Testis (tissue), 3 donors: Measurements from ENCODE around the gene LBX2. TPM values are rescaled to one million over a fixed set of nuclear protein-coding genes. Genes with fewer than 3 reads are reported as not detected.

Source experiments
- DNase-seq: peaks from one replicate; pipeline ENCODE4 v3.0.0-alpha.2; 2019
- H3K27ac ChIP-seq, 2 donors: fragments of 200-600 bp; sonication (generic); one replicate each; pipeline ENCODE4 v1.5.1; 2019
- H3K27me3 ChIP-seq: fragments of 200-600 bp; sonication (generic); one replicate; pipeline ENCODE4 v1.5.1; 2019
- H3K36me3 ChIP-seq: fragments of 200-600 bp; sonication (generic); one replicate; pipeline ENCODE4 v1.5.1; 2017; ENCODE audit warnings: low read depth; ENCODE audit errors: missing control alignments
- H3K4me1 ChIP-seq: fragments of 200-600 bp; sonication (generic); one replicate; pipeline ENCODE4 v1.5.1; 2019
- H3K4me3 ChIP-seq, 2 donors: fragments of 200-600 bp; sonication (generic); one replicate each; pipeline ENCODE4 v1.5.1; 2017 to 2019
- H3K9me3 ChIP-seq: fragments of 200-600 bp; sonication (generic); one replicate; pipeline ENCODE4 v1.5.1; 2017
- CTCF ChIP-seq, 3 experiments: fragments of 450-650 bp in 2 of 3; fragments of 200-600 bp in 1 of 3; sonication (generic) in 1 of 3; IDR thresholded peaks; one replicate each; pipeline ENCODE4 v1.5.1; 2016 to 2019; ENCODE audit warnings: antibody characterized with exemption in 3 of 3, mild to moderate bottlenecking in 2 of 3, moderate library complexity in 1 of 3
- POLR2A ChIP-seq: fragments of 450-650 bp; IDR thresholded peaks from one replicate; pipeline ENCODE4 v1.6.1; 2017; ENCODE audit warnings: antibody characterized with exemption, mild to moderate bottlenecking, moderate library complexity
- WGBS, 2 donors: methylation state at CpG; one replicate each; pipeline ENCODE4 v1.1.5; 2018; 5-methylcytosine and 5-hydroxymethylcytosine counted together
- intact Hi-C: fragments of 100-400 bp; cut with DNase I; formaldehyde crosslinking; loops from one replicate; pipeline ENCODE4 v1.15.1; 2023; ENCODE audit warnings: low total_unique reads
- polyA plus RNA-seq: library from polyadenylated mRNA; stranded (reverse); fragments of 350-450 nt; fragmentation: Illumina TruSeq; extraction: RNeasy Lipid Tissue Mini Kit (QIAGEN cat#74804); gene quantifications from one replicate; pipeline ENCODE4 v1.2.3, GENCODE V29; 2014; ENCODE audit warnings: low read depth, low replicate concordance; ENCODE audit not compliant: insufficient read depth
- total RNA-seq, 2 donors: library from RNA; depleted of rRNA; stranded (reverse); fragments of >200 nt; gene quantifications; one replicate each; pipeline ENCODE4 v1.2.3, GENCODE V29; 2016

Gene LBX2
- total and polyA plus RNA-seq, 3 donors from 2014 or later: 0.33 to 1.4 TPM; not detected in 1

GRCh38 chr2:74497777-74498499, 1.5 kb downstream of the LBX2 start:
- 2% methylated on average over 18 to 61 of the region's 61 CpGs for WGBS, 2 donors

GRCh38 chr2:74496997-74497776, 2.2 kb downstream of the LBX2 start:
- Histone ChIP-seq H3K27ac (no peak overlapping the region), H3K4me3 (peak overlapping the region in 1 of 2 donors; percentile 32), H3K4me1 (peaks cover 18% of the 10 kb centered on the region), H3K36me3 (no peaks in the 10 kb centered on the region), H3K9me3 (no peaks in the 10 kb centered on the region), H3K27me3 (no peaks in the 10 kb centered on the region)
- intact Hi-C loops: no loop called here
- no peak for TF ChIP-seq POLR2A
- no peak for TF ChIP-seq CTCF (IDR thresholded peaks at IDR 0.05)
- DNase-seq: no peak
- WGBS, 2 donors: 31 to 33% methylated on average over 19 of the region's 19 CpGs

More at GRCh38 chr2:74497777-74498499, 1.5 kb downstream of the LBX2 start:
- Histone ChIP-seq H3K36me3 (no peaks in the 10 kb centered on the region), H3K4me3 (peak overlapping the region in 1 of 2 donors; percentile 32), H3K27ac (no peak overlapping the region), H3K27me3 (no peaks in the 10 kb centered on the region), H3K4me1 (peaks cover 18% of the 10 kb centered on the region), H3K9me3 (no peaks in the 10 kb centered on the region)
- DNase-seq: no peak
- intact Hi-C loops: no loop called here
- TF ChIP-seq POLR2A (no peak), CTCF (IDR thresholded peaks at IDR 0.05) (no peak)

- intact Hi-C loops: no loop called here
- TF ChIP-seq POLR2A (no peak), CTCF (IDR thresholded peaks at IDR 0.05) (no peak)
- 83 to 96% methylated on average over 1 of the region's 1 CpG for WGBS, 2 donors
- no peaks in the 10 kb centered on the region for H3K36me3 ChIP-seq
- peaks cover 18% of the 10 kb centered on the region for H3K4me1 ChIP-seq
- no peaks in the 10 kb centered on the region for H3K9me3 ChIP-seq
- no peak for DNase-seq
- H3K27ac ChIP-seq: no peak overlapping the region
- H3K4me3 ChIP-seq: no peak overlapping the region
- no peaks in the 10 kb centered on the region for H3K27me3 ChIP-seq
Measured at GRCh38 chr2:74495440-74495839, 4.0 kb downstream of the LBX2 start.

- H3K36me3 ChIP-seq: no peaks in the 10 kb centered on the region
Measured at GRCh38 chr2:74493546-74493945, 5.9 kb downstream of the LBX2 start.

More at GRCh38 chr2:74493546-74493945, 5.9 kb downstream of the LBX2 start:
- TF ChIP-seq POLR2A (no peak), CTCF (IDR thresholded peaks at IDR 0.05) (no peak)
- DNase-seq: no peak
- intact Hi-C loops: no loop called here
- 93 to 100% methylated on average over 3 of the region's 3 CpGs for WGBS, 2 donors
- Histone ChIP-seq H3K27me3 (no peaks in the 10 kb centered on the region), H3K9me3 (no peaks in the 10 kb centered on the region), H3K27ac (no peak overlapping the region), H3K4me3 (no peak overlapping the region), H3K4me1 (peaks cover 9% of the 10 kb centered on the region)
